NCI-H146 (cell line): ENCODE measurements around the gene DYNLT5.
"Not testable (repeated sequence)": the region's sequence is repeated elsewhere in the genome, so short reads cannot be mapped to it uniquely, and the experiment has no call there.

ENCODE experiments used
- DNase-seq: peaks from one replicate; lab custom pipeline; 2025; lab: John Stamatoyannopoulos, UW

DYNLT5 gene

GRCh38 chr1:66750577-66750976, 1.7 kb upstream of the DYNLT5 start:
- no peak for DNase-seq

- DNase-seq, result no peak
These were observed 1.1 kb upstream of the DYNLT5 start for GRCh38 chr1:66751160-66751559.

GRCh38 chr1:66752671-66753371, 562 bp downstream of the DYNLT5 start:
- DNase-seq, result no peak

GRCh38 chr1:66757722-66758240, 5.5 kb downstream of the DYNLT5 start:
- no peak for DNase-seq

GRCh38 chr1:66758241-66758755, 6.0 kb downstream of the DYNLT5 start:
- no peak for DNase-seq

- no peak for DNase-seq
These were observed 8.2 kb downstream of the DYNLT5 start for GRCh38 chr1:66760506-66760905.

- no peak for DNase-seq
These were observed 9.0 kb downstream of the DYNLT5 start for GRCh38 chr1:66761221-66761620.

- DNase-seq, result peak; percentile 3
These were observed 12.8 kb downstream of the DYNLT5 start for GRCh38 chr1:66764994-66765578.

GRCh38 chr1:66767626-66768025, 15.4 kb downstream of the DYNLT5 start:
- no peak for DNase-seq

- DNase-seq, result no peak
These were observed 16.7 kb downstream of the DYNLT5 start for GRCh38 chr1:66768965-66769364.

GRCh38 chr1:66769512-66770229, 17.4 kb downstream of the DYNLT5 start:
- DNase-seq, result no peak

GRCh38 chr1:66770240-66770639, 18.0 kb downstream of the DYNLT5 start:
- DNase-seq, result no peak

- no peak for DNase-seq
These were observed 18.4 kb downstream of the DYNLT5 start for GRCh38 chr1:66770694-66771093.

- DNase-seq, result no peak
These were observed 21.0 kb downstream of the DYNLT5 start for GRCh38 chr1:66773227-66773626.

- no peak for DNase-seq
These were observed 22.2 kb downstream of the DYNLT5 start for GRCh38 chr1:66774438-66774837.

GRCh38 chr1:66775646-66776045, 23.4 kb downstream of the DYNLT5 start:
- no peak for DNase-seq

- no peak for DNase-seq
These were observed 25.6 kb downstream of the DYNLT5 start for GRCh38 chr1:66777831-66778230.

GRCh38 chr1:66778266-66778665, 26.0 kb downstream of the DYNLT5 start:
- DNase-seq, result no peak

- no peak for DNase-seq
These were observed 26.7 kb downstream of the DYNLT5 start for GRCh38 chr1:66778969-66779368.

GRCh38 chr1:66779475-66780078, 27.3 kb downstream of the DYNLT5 start:
- DNase-seq, result no peak

GRCh38 chr1:66785800-66786199, 33.5 kb downstream of the DYNLT5 start:
- DNase-seq, result not testable (repeated sequence)

- no peak for DNase-seq
These were observed 35.4 kb downstream of the DYNLT5 start for GRCh38 chr1:66787641-66788040.
